ENCODE results near the gene ZNF101.
"Not testable (repeated sequence)": the region's sequence is repeated elsewhere in the genome, so short reads cannot be mapped to it uniquely, and the experiment has no call there.

Gene ZNF101

DNA sequence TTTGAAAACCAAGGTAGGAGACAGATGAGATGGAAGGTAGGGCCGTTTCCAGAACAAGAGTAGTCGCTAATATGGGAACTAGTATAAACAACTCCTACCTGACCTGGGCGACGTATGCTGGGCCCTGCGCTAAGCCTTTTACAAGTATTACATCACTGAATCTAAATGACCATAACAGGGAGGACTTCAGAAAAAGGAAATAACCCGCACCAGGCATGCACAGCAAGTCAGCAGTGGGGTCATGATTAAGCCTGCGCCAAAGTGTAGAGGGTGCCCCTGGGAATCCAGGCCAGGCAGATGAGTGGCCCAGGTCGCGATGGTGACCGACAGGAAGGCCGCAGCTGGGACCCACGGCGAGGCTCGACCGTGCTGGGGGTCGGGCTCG, 5.8 kb upstream of the ZNF101 start:
- ChIA-PET POLR2A (ENCODE audit: low non-redundant PET) (interaction anchor here (1.2 kb wide), 1 partner anchor 114 kb away, joined by 3 read pairs; no protein-coding TSS in a partner anchor), CTCF (interaction anchor here (0.6 to 0.7 kb wide), 2 partner anchors 131 to 143 kb away, joined by 3 to 4 read pairs; no protein-coding TSS in a partner anchor)
- DNase-seq (ENCODE audit: low spot score): no peak
- TF ChIP-seq CTCF (conservative IDR thresholded peaks at IDR 0.05; ENCODE audit: low read depth): no peak
- peak overlapping the region; percentile 93 for H3K27ac ChIP-seq

DNA sequence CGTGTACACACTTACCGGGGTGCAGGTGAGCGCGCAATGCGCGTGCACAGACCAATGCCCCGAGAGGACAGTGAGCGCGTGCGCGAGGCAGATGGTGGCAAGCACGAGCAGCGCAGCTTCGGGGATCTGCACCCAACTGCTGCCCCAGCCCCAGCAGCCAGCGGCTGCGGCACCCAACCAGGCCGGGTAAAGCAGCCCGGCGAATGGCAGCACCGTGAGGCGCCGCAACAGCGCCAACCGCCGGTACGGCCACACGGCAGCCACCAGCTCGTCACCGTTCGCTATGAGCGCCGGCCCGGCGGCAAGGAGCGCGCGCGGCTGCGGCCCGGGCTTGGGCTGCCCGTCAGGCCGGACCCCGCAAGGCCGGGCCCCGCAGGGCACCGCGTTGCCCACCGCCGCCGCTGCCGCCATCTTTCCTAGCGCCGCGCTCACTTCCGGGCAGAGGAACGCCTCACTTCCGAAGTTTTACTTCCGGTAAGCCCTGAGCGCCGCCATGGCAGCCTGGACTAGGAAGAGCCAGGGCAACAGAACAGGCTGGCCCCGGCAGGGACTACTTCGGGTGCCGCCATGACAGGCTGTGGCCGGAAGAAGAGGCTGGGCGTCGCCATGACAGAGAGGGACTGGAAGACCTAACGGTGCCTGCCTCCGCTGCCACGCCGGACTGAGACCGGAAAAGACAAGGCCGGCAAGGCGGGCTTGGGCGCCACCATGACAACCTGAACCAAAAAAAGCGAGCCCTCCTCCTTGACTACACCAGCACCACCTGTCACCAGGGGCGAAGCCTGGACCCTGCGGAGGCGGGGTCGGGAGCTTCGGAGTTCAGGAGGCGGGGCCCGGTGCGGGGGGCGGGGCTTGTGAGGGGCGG, 5.2 kb upstream of the ZNF101 start, which contains the start of gene ATP13A1:
TSS of gene ATP13A1 (minus strand) at position 421 of the 865 bp plus-strand sequence. CDS start at position 411, 10 bp downstream.
- ChIA-PET CTCF (interaction anchor here (0.6 to 0.7 kb wide), 2 partner anchors 132 to 1386 kb away, joined by 4 to 6 read pairs; no protein-coding TSS in a partner anchor), POLR2A (ENCODE audit: low non-redundant PET) (interaction anchor here (0.5 to 1.2 kb wide), 2 partner anchors 11 to 113 kb away, joined by 3 to 4 read pairs; no protein-coding TSS in a partner anchor)
- DNase-seq (ENCODE audit: low spot score): peak; percentile 89
- peak within 1 kb of the TSS; percentile 93 for H3K27ac ChIP-seq
- TF ChIP-seq CTCF (conservative IDR thresholded peaks at IDR 0.05; ENCODE audit: low read depth): no peak; the same call in 1 of the 2 replicates

GRCh38 chr19:19665420-19665948, 3.2 kb upstream of the ZNF101 start:
- DNase-seq (ENCODE audit: low spot score); CTCF ChIA-PET: not testable (repeated sequence)
- POLR2A ChIA-PET (ENCODE audit: low non-redundant PET): interaction anchor here (0.6 kb wide), 1 partner anchor 32 kb away, joined by 5 read pairs; no protein-coding TSS in a partner anchor

DNA sequence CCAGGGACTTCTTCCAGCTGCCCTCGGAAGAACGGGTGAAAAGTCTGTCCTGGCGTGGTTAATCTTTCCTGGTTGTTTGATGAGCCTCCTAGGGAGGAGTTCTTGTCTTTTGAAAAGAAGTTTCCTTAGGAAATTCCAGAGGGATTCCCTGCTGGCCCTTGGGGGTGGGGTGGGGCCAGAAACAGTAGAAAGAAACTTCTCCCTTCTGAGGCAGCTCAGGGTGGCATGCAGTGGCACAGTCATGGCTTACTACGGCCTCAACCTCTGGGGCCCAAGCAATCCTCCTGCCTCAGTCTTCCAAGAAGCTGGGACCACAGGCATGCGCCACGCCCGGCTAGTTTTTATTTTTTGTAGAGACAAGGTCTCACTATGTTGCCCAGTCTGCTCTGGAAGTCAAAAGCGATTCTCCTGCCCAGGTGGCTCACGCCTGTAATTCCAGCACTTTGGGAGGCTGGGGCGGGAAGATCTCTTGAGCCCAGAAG, 1.5 kb downstream of the ZNF101 start:
- ChIA-PET CTCF (no interaction called here), POLR2A (ENCODE audit: low non-redundant PET) (no interaction called here)
- no peak for DNase-seq (ENCODE audit: low spot score)
- TF ChIP-seq CTCF (conservative IDR thresholded peaks at IDR 0.05; ENCODE audit: low read depth): no peak
- peak overlapping the region; percentile 91 for H3K27ac ChIP-seq

More at GRCh38 chr19:19665420-19665948, 3.2 kb upstream of the ZNF101 start:
- not testable (repeated sequence) for H3K27ac ChIP-seq

DNA sequence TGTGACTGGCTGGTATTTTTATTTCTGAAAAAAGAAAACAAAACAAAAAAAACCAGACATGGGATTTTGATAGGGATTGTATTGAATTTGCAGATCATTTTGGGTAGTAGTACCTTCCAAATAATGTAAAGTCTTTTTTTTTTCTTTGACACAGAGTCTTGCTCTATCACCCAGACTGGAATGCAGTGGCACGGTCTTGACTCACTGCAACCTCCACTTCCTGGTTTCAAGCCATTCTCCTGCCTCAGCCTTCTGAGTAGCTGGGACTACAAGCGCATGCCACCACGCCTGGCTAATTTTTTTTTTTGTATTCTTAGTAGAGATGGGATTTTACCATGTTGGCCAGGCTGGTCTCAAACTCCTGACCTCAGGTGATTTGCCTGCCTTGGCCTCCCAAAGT, 4.2 kb downstream of the ZNF101 start:
- TF ChIP-seq CTCF (conservative IDR thresholded peaks at IDR 0.05; ENCODE audit: low read depth): no peak
- H3K27ac ChIP-seq: no peak overlapping the region
- POLR2A ChIA-PET (ENCODE audit: low non-redundant PET): no interaction called here
- CTCF ChIA-PET: no interaction called here
- no peak for DNase-seq (ENCODE audit: low spot score)

GRCh38 chr19:19674315-19674714, 5.7 kb downstream of the ZNF101 start:
- no peak for DNase-seq (ENCODE audit: low spot score)
- no peak for TF ChIP-seq CTCF (conservative IDR thresholded peaks at IDR 0.05; ENCODE audit: low read depth)
- no peak overlapping the region for H3K27ac ChIP-seq
- ChIA-PET CTCF (no interaction called here), POLR2A (ENCODE audit: low non-redundant PET) (no interaction called here)
